ENCODE measurements around the gene BMP5. TPM values are rescaled to one million over a fixed set of nuclear protein-coding genes. Genes with fewer than 3 reads are reported as not detected.

Gene BMP5
- total and polyA plus RNA-seq, 2 donors (not counting 3 experiments of a cell fraction or from before 2014, with no cell fraction given), result not detected

DNA sequence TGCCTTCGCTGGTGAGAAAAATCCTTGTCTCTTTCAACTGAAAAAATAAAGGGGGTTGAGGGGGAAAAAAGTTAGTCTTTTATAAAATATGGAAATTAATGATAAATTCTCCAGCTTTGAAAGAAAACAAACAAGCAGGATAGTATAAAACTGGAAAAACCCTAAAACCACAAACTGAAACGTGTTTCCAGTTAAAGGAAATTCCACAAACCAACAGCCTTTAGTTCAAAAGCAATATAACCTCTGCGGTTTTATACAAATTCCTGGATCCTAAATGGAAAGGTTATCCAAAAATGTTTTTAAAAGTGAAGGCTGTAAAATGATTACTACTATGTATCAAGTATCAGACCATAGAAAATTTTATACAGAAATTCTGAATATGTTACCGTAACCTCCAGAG lies 55.6 kb downstream of the BMP5 start:
- H3K27me3 ChIP-seq (ENCODE audit: control insufficient read depth in 2 of 2, insufficient read depth in 2 of 2, low read length in 2 of 2), result no peaks in the 10 kb centered on the region
- no peaks in the 10 kb centered on the region for H4K20me1 ChIP-seq (replicated peaks; ENCODE audit: control insufficient read depth, extremely low read depth, insufficient read depth, low read length)
- H3K9me3 ChIP-seq (replicated peaks; ENCODE audit: control insufficient read depth, insufficient read depth, low read length), result no peaks in the 10 kb centered on the region
- H3K4me1 ChIP-seq (ENCODE audit: control insufficient read depth, extremely low read depth, insufficient read depth, low read length), result no peaks in the 10 kb centered on the region
- no peaks in the 10 kb centered on the region for H3K9me1 ChIP-seq (replicated peaks; ENCODE audit: control insufficient read depth, extremely low read depth, insufficient read depth, low read length)
- H3K36me3 ChIP-seq (ENCODE audit: control insufficient read depth in 2 of 2, extremely low read depth in 1 of 2, insufficient read depth in 2 of 2, low read length in 2 of 2), result no peaks in the 10 kb centered on the region
- no peak overlapping the region for H2AFZ ChIP-seq (ENCODE audit: low read depth, low read length)
- CTCF ChIA-PET, result no interaction called here
- no peak overlapping the region for H3K4me2 ChIP-seq (ENCODE audit: insufficient read depth, low read length)
- no peak for DNase-seq (ENCODE audit: low read depth, low spot score)
- intact Hi-C loops (cut with micrococcal nuclease) (no loop called here), dilution Hi-C loops (cut with MboI; ENCODE audit: extremely low pct_ligation_motif_present, low sequenced_read_pairs) (no loop called here)
- TF ChIP-seq, protein P1, sequence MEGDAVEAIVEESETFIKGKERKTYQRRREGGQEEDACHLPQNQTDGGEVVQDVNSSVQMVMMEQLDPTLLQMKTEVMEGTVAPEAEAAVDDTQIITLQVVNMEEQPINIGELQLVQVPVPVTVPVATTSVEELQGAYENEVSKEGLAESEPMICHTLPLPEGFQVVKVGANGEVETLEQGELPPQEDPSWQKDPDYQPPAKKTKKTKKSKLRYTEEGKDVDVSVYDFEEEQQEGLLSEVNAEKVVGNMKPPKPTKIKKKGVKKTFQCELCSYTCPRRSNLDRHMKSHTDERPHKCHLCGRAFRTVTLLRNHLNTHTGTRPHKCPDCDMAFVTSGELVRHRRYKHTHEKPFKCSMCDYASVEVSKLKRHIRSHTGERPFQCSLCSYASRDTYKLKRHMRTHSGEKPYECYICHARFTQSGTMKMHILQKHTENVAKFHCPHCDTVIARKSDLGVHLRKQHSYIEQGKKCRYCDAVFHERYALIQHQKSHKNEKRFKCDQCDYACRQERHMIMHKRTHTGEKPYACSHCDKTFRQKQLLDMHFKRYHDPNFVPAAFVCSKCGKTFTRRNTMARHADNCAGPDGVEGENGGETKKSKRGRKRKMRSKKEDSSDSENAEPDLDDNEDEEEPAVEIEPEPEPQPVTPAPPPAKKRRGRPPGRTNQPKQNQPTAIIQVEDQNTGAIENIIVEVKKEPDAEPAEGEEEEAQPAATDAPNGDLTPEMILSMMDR (IDR thresholded peaks at IDR 0.05; ENCODE audit: extremely low read depth in 1 of 2, insufficient read depth in 1 of 2, low read depth in 1 of 2, low read length in 2 of 2), result no peak
- no peak for TF ChIP-seq FOS (IDR thresholded peaks at IDR 0.05; ENCODE audit: borderline replicate concordance, insufficient read depth, low read length)
- no peak for TF ChIP-seq POLR2AphosphoS5 (IDR thresholded peaks at IDR 0.05; ENCODE audit: insufficient read depth, low read depth, low read length)
- TF ChIP-seq JUN (IDR thresholded peaks at IDR 0.05; ENCODE audit: borderline replicate concordance, insufficient read depth, insufficient read length, low read depth), result no peak
- TF ChIP-seq EZH2 (IDR thresholded peaks at IDR 0.05; ENCODE audit: borderline replicate concordance, low read depth, low read length, severe bottlenecking), result no peak
- no peak for TF ChIP-seq MYC (IDR thresholded peaks at IDR 0.05; ENCODE audit: low read depth, low read length)
- TF ChIP-seq, protein P2, sequence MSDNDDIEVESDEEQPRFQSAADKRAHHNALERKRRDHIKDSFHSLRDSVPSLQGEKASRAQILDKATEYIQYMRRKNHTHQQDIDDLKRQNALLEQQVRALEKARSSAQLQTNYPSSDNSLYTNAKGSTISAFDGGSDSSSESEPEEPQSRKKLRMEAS (IDR thresholded peaks at IDR 0.05; ENCODE audit: insufficient read depth, insufficient read length), result no peak
- TF ChIP-seq POLR2A (IDR thresholded peaks at IDR 0.05; ENCODE audit: low read depth, low read length), result no peak
- no peak for TF ChIP-seq GATA2 (IDR thresholded peaks at IDR 0.05; ENCODE audit: insufficient read depth, insufficient read length, low read depth, low read length)
- no peak overlapping the region for H3K4me3 ChIP-seq (replicated peaks in 1 of 3; ENCODE audit: insufficient read depth in 1 of 3, low read depth in 1 of 3, low read length in 3 of 3)
- H3K27ac ChIP-seq (ENCODE audit: insufficient read depth, low read depth, low read length), result no peak overlapping the region
- FAIRE-seq, result no peak
- H3K79me2 ChIP-seq (ENCODE audit: control insufficient read depth, insufficient read depth, low read length), result no peaks in the 10 kb centered on the region
- POLR2A ChIA-PET, result no interaction called here
- H3K9ac ChIP-seq (replicated peaks; ENCODE audit: extremely low read depth, insufficient read depth, low read length), result no peak overlapping the region
- BruUV-seq (replicated peaks), result no TSS peak

Measured in endothelial cell of umbilical vein (primary cell).